ENCODE results near the gene KCNAB1. TPM values are rescaled to one million over a fixed set of nuclear protein-coding genes. Genes with fewer than 3 reads are reported as not detected.

The KCNAB1 gene
- total RNA-seq, 1 donor from 2014 or later, result not detected

GRCh38 chr3:156330415-156330814 lies 210.0 kb downstream of the KCNAB1 start:
- no peak overlapping the region for H3K27ac Mint-ChIP-seq
- no peaks in the 10 kb centered on the region for H3K36me3 Mint-ChIP-seq (ENCODE audit: low read depth)
- POLR2A ChIA-PET, result no interaction called here
- no peak overlapping the region for H3K4me3 Mint-ChIP-seq
- no peaks in the 10 kb centered on the region for H3K4me1 Mint-ChIP-seq
- no peak for ATAC-seq (ENCODE audit: low read depth)
- no peak for DNase-seq
- peaks cover 5% of the 10 kb centered on the region for H3K27me3 Mint-ChIP-seq
- no peak for TF ChIP-seq CTCF (IDR thresholded peaks at IDR 0.05)
- CTCF ChIA-PET, result no interaction called here
- intact Hi-C loops (cut with micrococcal nuclease), result no loop called here
- H3K9me3 Mint-ChIP-seq, result no peaks in the 10 kb centered on the region

GRCh38 chr3:156332304-156332703 lies 211.9 kb downstream of the KCNAB1 start:
- ATAC-seq (ENCODE audit: low read depth), result no peak

GRCh38 chr3:156334841-156335545 lies 214.6 kb downstream of the KCNAB1 start:
- CTCF ChIA-PET, result no interaction called here
- H3K27ac Mint-ChIP-seq, result no peak overlapping the region
- no peak for TF ChIP-seq CTCF (IDR thresholded peaks at IDR 0.05)
- intact Hi-C loops (cut with micrococcal nuclease), result no loop called here
- POLR2A ChIA-PET, result interaction anchor here (0.7 kb wide), 1 partner anchor 16 kb away, joined by 8 read pairs; no protein-coding TSS in a partner anchor
- H3K36me3 Mint-ChIP-seq (ENCODE audit: low read depth), result no peaks in the 10 kb centered on the region
- ATAC-seq (ENCODE audit: low read depth) (no peak), DNase-seq (no peak)
- peaks cover 26% of the 10 kb centered on the region for H3K27me3 Mint-ChIP-seq
- no peaks in the 10 kb centered on the region for H3K9me3 Mint-ChIP-seq
- H3K4me1 Mint-ChIP-seq, result no peaks in the 10 kb centered on the region
- no peak overlapping the region for H3K4me3 Mint-ChIP-seq

More at GRCh38 chr3:156332304-156332703, 211.9 kb downstream of the KCNAB1 start:
- CTCF ChIA-PET, result no interaction called here
- Mint-ChIP-seq H3K36me3 (ENCODE audit: low read depth) (no peaks in the 10 kb centered on the region), H3K9me3 (no peaks in the 10 kb centered on the region), H3K27me3 (peaks cover 13% of the 10 kb centered on the region), H3K27ac (no peak overlapping the region), H3K4me3 (no peak overlapping the region), H3K4me1 (no peaks in the 10 kb centered on the region)
- no peak for TF ChIP-seq CTCF (IDR thresholded peaks at IDR 0.05)
- intact Hi-C loops (cut with micrococcal nuclease), result no loop called here
- POLR2A ChIA-PET, result no interaction called here
- DNase-seq, result no peak

- no peak overlapping the region for H3K27ac Mint-ChIP-seq
- POLR2A ChIA-PET, result no interaction called here
Observed at GRCh38 chr3:156339491-156339890, 219.1 kb downstream of the KCNAB1 start.

GRCh38 chr3:156341332-156341731 lies 221.0 kb downstream of the KCNAB1 start:
- H3K27ac Mint-ChIP-seq, result no peak overlapping the region
- ATAC-seq (ENCODE audit: low read depth) (no peak), DNase-seq (no peak)
- no peak for TF ChIP-seq CTCF (IDR thresholded peaks at IDR 0.05)
- peaks cover 32% of the 10 kb centered on the region for H3K27me3 Mint-ChIP-seq
- intact Hi-C loops (cut with micrococcal nuclease), result loop anchor here (5.0 to 10.0 kb wide), 3 partner anchors 141 to 743 kb away; partner anchors contain the start of gene TIPARP
- no peak overlapping the region for H3K4me3 Mint-ChIP-seq
- ChIA-PET CTCF (no interaction called here), POLR2A (no interaction called here)
- H3K9me3 Mint-ChIP-seq, result no peaks in the 10 kb centered on the region
- H3K36me3 Mint-ChIP-seq (ENCODE audit: low read depth), result no peaks in the 10 kb centered on the region
- peaks cover 6% of the 10 kb centered on the region for H3K4me1 Mint-ChIP-seq

More at GRCh38 chr3:156339491-156339890, 219.1 kb downstream of the KCNAB1 start:
- Mint-ChIP-seq H3K27me3 (peaks cover 34% of the 10 kb centered on the region), H3K9me3 (no peaks in the 10 kb centered on the region), H3K4me3 (no peak overlapping the region), H3K4me1 (peaks cover 6% of the 10 kb centered on the region), H3K36me3 (ENCODE audit: low read depth) (no peaks in the 10 kb centered on the region)
- ATAC-seq (ENCODE audit: low read depth) (no peak), DNase-seq (no peak)
- CTCF ChIA-PET, result no interaction called here
- TF ChIP-seq CTCF (IDR thresholded peaks at IDR 0.05), result no peak
- intact Hi-C loops (cut with micrococcal nuclease), result no loop called here

All from activated B cell treated with CpG ODN at 0.5 μM for 24 hours (primary cell).